ENCODE measurements around the gene ABCA5.
"Not testable (repeated sequence)": the region's sequence is repeated elsewhere in the genome, so short reads cannot be mapped to it uniquely, and the experiment has no call there.

The ABCA5 gene

DNA sequence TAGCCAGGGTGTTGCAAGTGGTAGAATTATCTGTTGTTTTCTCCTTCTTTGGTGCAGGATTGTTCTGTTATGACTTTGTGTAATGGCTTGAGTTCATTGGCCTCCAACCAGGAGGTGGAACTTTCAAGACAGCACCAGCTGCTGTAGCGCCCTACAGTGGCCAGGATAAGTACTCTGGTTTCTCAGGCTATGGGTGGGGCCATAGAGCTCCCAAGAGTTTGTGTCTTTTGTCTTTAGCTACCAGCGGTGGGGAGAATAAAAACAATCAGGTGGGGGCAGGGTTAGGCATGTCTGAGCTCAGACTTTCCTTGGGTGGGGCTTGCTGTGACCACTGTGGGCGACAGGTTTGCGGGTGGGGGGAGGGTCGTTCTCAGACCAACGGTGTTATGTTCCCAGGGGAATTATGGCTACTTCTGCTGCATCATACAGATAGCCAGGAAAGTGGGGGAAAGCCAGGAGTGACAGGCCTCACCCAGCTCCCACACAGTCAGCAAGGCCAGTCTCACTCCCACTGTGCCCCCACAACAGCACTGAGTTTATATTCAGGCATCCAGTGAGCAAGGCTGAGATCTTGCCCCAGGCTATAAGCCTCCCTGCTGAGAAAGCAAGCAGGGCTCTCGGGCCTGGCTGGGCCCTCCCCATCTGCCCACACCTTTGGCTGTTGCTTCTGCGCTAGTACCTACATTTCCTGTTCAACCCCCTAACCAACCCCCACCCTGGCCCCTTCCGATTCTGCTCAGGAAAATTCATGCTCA, 113.7 kb downstream of the ABCA5 start:
- DNase-seq (ENCODE audit: low read depth), result no peak

DNA sequence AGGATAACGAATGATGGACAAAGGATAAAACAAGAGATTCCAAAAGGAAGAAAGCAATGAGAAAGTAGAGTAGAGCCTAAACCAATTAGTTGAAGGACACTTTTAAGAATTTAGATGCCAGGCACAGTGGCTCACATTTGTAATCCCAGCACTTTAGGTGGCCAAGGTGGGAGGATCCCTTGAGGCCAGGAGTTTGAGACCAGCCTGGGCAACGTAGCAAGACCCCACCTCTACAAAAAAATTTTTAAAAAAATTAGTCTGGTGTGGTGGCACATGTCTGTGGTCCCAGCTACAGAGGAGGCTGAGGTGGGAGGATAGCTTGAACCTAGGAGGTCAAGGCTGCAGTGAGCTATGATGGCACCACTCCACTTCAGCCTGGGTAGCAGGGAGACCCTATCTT, 118.3 kb downstream of the ABCA5 start:
- DNase-seq (ENCODE audit: low read depth), result no peak

DNA sequence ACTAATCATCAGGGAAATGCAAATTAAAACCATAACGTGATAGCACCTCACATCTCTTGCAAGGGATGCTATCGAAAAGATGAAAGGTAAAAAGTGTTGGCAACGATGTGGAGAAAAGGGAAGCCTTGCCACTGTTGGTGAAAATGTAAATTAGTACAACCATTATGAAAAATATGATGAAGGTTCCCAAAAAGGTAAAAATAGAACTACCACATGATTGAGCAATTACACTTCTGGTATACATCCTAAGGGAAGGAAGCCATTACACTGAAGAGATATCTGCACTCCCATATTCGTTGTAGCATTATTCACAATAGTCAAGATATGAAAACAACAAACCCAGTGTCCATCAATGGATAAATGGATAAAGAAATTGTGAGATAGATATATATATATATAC, 119.8 kb downstream of the ABCA5 start:
- DNase-seq (ENCODE audit: low read depth), result no peak

DNA sequence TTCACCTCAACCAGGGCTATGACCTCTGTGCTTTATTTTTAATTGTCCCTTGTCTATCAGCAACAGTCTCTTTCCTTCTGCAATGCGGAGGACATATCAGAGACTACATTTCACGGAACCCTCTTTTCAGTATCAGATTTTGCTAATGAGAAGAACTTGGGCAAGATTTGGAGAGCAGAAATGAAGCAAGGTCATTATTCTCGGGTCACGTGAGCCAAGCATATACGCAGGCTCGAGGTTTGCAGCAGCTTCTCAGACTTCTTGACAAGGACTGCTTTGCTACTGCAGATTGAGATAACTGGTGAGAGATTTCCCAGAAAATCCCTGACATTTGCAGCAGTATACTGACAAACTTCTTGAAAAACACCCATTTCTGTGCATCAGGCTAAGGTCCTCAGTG, 128.7 kb downstream of the ABCA5 start:
- DNase-seq (ENCODE audit: low read depth), result no peak

DNA sequence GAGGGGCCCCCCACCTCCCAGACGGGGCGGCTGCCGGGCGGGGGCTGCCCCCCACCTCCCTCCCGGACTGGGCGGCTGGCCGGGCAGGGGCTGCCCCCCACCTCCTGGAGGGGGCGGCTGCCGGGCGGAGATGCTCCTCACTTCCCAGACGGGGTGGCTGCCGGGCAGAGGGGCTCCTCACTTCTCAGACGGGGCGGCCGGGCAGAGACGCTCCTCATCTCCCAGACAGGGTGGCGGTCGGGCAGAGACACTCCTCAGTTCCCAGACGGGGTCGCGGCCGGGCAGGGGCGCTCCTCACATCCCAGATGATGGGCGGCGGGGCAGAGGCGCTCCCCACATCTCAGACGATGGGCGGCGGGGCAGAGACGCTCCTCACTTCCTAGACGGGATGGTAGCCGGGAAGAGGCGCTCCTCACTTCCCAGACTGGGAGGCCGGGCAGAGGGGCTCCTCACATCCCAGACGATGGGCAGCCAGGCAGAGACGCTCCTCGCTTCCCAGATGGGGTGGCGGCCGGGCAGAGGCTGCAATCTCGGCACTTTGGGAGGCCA, 130.8 kb downstream of the ABCA5 start:
- DNase-seq (ENCODE audit: low read depth), result not testable (repeated sequence)

Data from stimulated activated CD8-positive, alpha-beta memory T cell treated with anti-CD3 and anti-CD28 coated beads, Interleukin-12 subunit alpha, Interleukin-12 subunit beta, amount 100 ng/mL, for 1 hour (primary cell).